Testis (tissue), 3 donors: Measurements from ENCODE around the gene BAMBI. TPM values are rescaled to one million over a fixed set of nuclear protein-coding genes. Genes with fewer than 3 reads are reported as not detected.

Experiments
- DNase-seq: peaks from one replicate; pipeline ENCODE4 v3.0.0-alpha.2; 2019
- H3K27ac ChIP-seq, 2 donors: fragments of 200-600 bp; sonication (generic); one replicate each; pipeline ENCODE4 v1.5.1; 2019
- H3K27me3 ChIP-seq: fragments of 200-600 bp; sonication (generic); one replicate; pipeline ENCODE4 v1.5.1; 2019
- H3K36me3 ChIP-seq: fragments of 200-600 bp; sonication (generic); one replicate; pipeline ENCODE4 v1.5.1; 2017; ENCODE audit warnings: low read depth; ENCODE audit errors: missing control alignments
- H3K4me1 ChIP-seq: fragments of 200-600 bp; sonication (generic); one replicate; pipeline ENCODE4 v1.5.1; 2019
- H3K4me3 ChIP-seq, 2 donors: fragments of 200-600 bp; sonication (generic); one replicate each; pipeline ENCODE4 v1.5.1; 2017 to 2019
- H3K9me3 ChIP-seq: fragments of 200-600 bp; sonication (generic); one replicate; pipeline ENCODE4 v1.5.1; 2017
- CTCF ChIP-seq, 3 experiments: fragments of 450-650 bp in 2 of 3; fragments of 200-600 bp in 1 of 3; sonication (generic) in 1 of 3; IDR thresholded peaks; one replicate each; pipeline ENCODE4 v1.5.1; 2016 to 2019; ENCODE audit warnings: antibody characterized with exemption in 3 of 3, mild to moderate bottlenecking in 2 of 3, moderate library complexity in 1 of 3
- POLR2A ChIP-seq: fragments of 450-650 bp; IDR thresholded peaks from one replicate; pipeline ENCODE4 v1.6.1; 2017; ENCODE audit warnings: antibody characterized with exemption, mild to moderate bottlenecking, moderate library complexity
- WGBS, 2 donors: methylation state at CpG; one replicate each; pipeline ENCODE4 v1.1.5; 2018; 5-methylcytosine and 5-hydroxymethylcytosine counted together
- intact Hi-C: fragments of 100-400 bp; cut with DNase I; formaldehyde crosslinking; loops from one replicate; pipeline ENCODE4 v1.15.1; 2023; ENCODE audit warnings: low total_unique reads
- polyA plus RNA-seq: library from polyadenylated mRNA; stranded (reverse); fragments of 350-450 nt; fragmentation: Illumina TruSeq; extraction: RNeasy Lipid Tissue Mini Kit (QIAGEN cat#74804); gene quantifications from one replicate; pipeline ENCODE4 v1.2.3, GENCODE V29; 2014; ENCODE audit warnings: low read depth, low replicate concordance; ENCODE audit not compliant: insufficient read depth
- small RNA-seq, 2 donors: library from RNA; depleted of rRNA; stranded (forward); fragments of <200 nt; gene quantifications; one replicate each; pipeline ENCODE3, GENCODE V24; 2016
- total RNA-seq, 2 donors: library from RNA; depleted of rRNA; stranded (reverse); fragments of >200 nt; gene quantifications; one replicate each; pipeline ENCODE4 v1.2.3, GENCODE V29; 2016

BAMBI gene
- total and polyA plus RNA-seq, 3 donors from 2014 or later: 24.4 to 59.6 (median 49.7) TPM

GRCh38 chr10:28722065-28722803, 44.9 kb downstream of the BAMBI start:
- H3K9me3 ChIP-seq: no peaks in the 10 kb centered on the region

GRCh38 chr10:28728366-28728765, 51.0 kb downstream of the BAMBI start:
- 59 to 84% methylated on average over 1 of the region's 1 CpG for WGBS, 2 donors
- H3K4me3 ChIP-seq: no peak overlapping the region
- no peaks in the 10 kb centered on the region for H3K27me3 ChIP-seq
- intact Hi-C loops: no loop called here
- DNase-seq: no peak
- H3K9me3 ChIP-seq: no peaks in the 10 kb centered on the region
- H3K4me1 ChIP-seq: peaks cover 3% of the 10 kb centered on the region
- H3K27ac ChIP-seq: no peak overlapping the region
- TF ChIP-seq CTCF (IDR thresholded peaks at IDR 0.05) (no peak), POLR2A (no peak)
- no peaks in the 10 kb centered on the region for H3K36me3 ChIP-seq

More at GRCh38 chr10:28722065-28722803, 44.9 kb downstream of the BAMBI start:
- no peak for TF ChIP-seq POLR2A
- TF ChIP-seq CTCF (IDR thresholded peaks at IDR 0.05): no peak
- WGBS, 2 donors: 1% methylated on average over 41 to 46 of the region's 46 CpGs
- Histone ChIP-seq H3K36me3 (no peaks in the 10 kb centered on the region), H3K27me3 (no peaks in the 10 kb centered on the region), H3K27ac (no peak overlapping the region), H3K4me3 (peak overlapping the region; percentile 36 to 49), H3K4me1 (no peaks in the 10 kb centered on the region)
- intact Hi-C loops: no loop called here
- DNase-seq: peak; percentile 58

GRCh38 chr10:28730031-28730778, 52.9 kb downstream of the BAMBI start:
- WGBS, 2 donors: 67 to 69% methylated on average over 7 of the region's 7 CpGs
- DNase-seq: no peak
- Histone ChIP-seq H3K27me3 (no peaks in the 10 kb centered on the region), H3K4me1 (peaks cover 3% of the 10 kb centered on the region), H3K9me3 (no peaks in the 10 kb centered on the region), H3K4me3 (no peak overlapping the region), H3K36me3 (no peaks in the 10 kb centered on the region), H3K27ac (no peak overlapping the region)
- TF ChIP-seq CTCF (IDR thresholded peaks at IDR 0.05) (no peak), POLR2A (no peak)
- intact Hi-C loops: no loop called here

- DNase-seq: no peak
- H3K4me3 ChIP-seq: no peak overlapping the region
- H3K4me1 ChIP-seq: peaks cover 3% of the 10 kb centered on the region
- no peaks in the 10 kb centered on the region for H3K36me3 ChIP-seq
- TF ChIP-seq POLR2A: no peak
- TF ChIP-seq CTCF (IDR thresholded peaks at IDR 0.05): no peak
- H3K9me3 ChIP-seq: no peaks in the 10 kb centered on the region
- H3K27me3 ChIP-seq: no peaks in the 10 kb centered on the region
- no peak overlapping the region for H3K27ac ChIP-seq
- WGBS, 2 donors: 88 to 92% methylated on average over 8 of the region's 8 CpGs
- intact Hi-C loops: no loop called here
Observed at GRCh38 chr10:28732091-28732490, 54.8 kb downstream of the BAMBI start.

Small RNAs within 50 kb of the gene (small RNA-seq; reads per million reads assigned to genes)
- gene RNU4ATAC6P: 0 reads per million in 2 donors
- 0 reads per million in 2 donors for gene RNU6-1067P

Other genes starting within 250 kb of the BAMBI start
- gene WAC, start 144.4 kb upstream of the BAMBI start, total RNA-seq: 100 to 1,000 TPM; 166 to 174 TPM
- 130 TPM for gene WAC, start 144.4 kb upstream of the BAMBI start, polyA plus RNA-seq